Suprapubic skin (tissue), 4 donors: Measurements from ENCODE around the gene FNDC5.

Source experiments
- CTCF ChIP-seq, 2 donors: fragments of 200-600 bp in 1 of 2; fragments of 450-650 bp in 1 of 2; sonication (generic) in 1 of 2; IDR thresholded peaks; one replicate each; pipeline ENCODE4 v1.5.1; 2016 to 2019; ENCODE audit warnings: antibody characterized with exemption in 2 of 2, mild to moderate bottlenecking in 1 of 2, moderate library complexity in 1 of 2
- EP300 ChIP-seq: sonication (generic); formaldehyde crosslinking; IDR thresholded peaks from one replicate; pipeline ENCODE4 v1.6.1; 2017; ENCODE audit warnings: antibody characterized with exemption
- POLR2A ChIP-seq, 2 donors: fragments of 450-650 bp; IDR thresholded peaks; one replicate each; pipeline ENCODE4 v1.6.1; 2017; ENCODE audit warnings: antibody characterized with exemption in 2 of 2, mild to moderate bottlenecking in 2 of 2, moderate library complexity in 2 of 2
- POLR2AphosphoS5 ChIP-seq, 3 donors: sonication (generic); formaldehyde crosslinking; IDR thresholded peaks; one replicate each; pipeline ENCODE4 v1.6.1; 2017; ENCODE audit warnings: antibody characterized with exemption in 3 of 3

- TF ChIP-seq CTCF (IDR thresholded peaks at IDR 0.05) (no peak), EP300 (no peak), POLR2A (IDR thresholded peaks at IDR 0.05) (no peak), POLR2AphosphoS5 (IDR thresholded peaks at IDR 0.05) (no peak)
Measured at GRCh38 chr1:32881291-32881690, 10.6 kb upstream of the FNDC5 start.
